ENCODE data around the gene TIFAB.

Gene TIFAB

GRCh38 chr5:135429301-135430134 lies 22.6 kb downstream of the TIFAB start:
- DNase-seq: no peak

- DNase-seq: no peak
These were observed 23.6 kb downstream of the TIFAB start for GRCh38 chr5:135428586-135428985.

GRCh38 chr5:135426102-135427082 lies 25.8 kb downstream of the TIFAB start:
- no peak for DNase-seq

GRCh38 chr5:135425641-135426040 lies 26.5 kb downstream of the TIFAB start:
- DNase-seq: no peak

GRCh38 chr5:135423846-135424168 lies 28.3 kb downstream of the TIFAB start:
- DNase-seq: no peak

GRCh38 chr5:135423146-135423845 lies 28.9 kb downstream of the TIFAB start:
- DNase-seq: no peak

GRCh38 chr5:135422419-135422818 lies 29.7 kb downstream of the TIFAB start:
- DNase-seq: no peak

- DNase-seq: no peak
These were observed 35.1 kb downstream of the TIFAB start for GRCh38 chr5:135417083-135417482.

- no peak for DNase-seq
These were observed 47.1 kb downstream of the TIFAB start for GRCh38 chr5:135405082-135405481.

GRCh38 chr5:135402031-135402430 lies 50.1 kb downstream of the TIFAB start:
- DNase-seq: no peak

- peak in 1 of 56 donors; percentile 32 for DNase-seq
These were observed 51.3 kb downstream of the TIFAB start for GRCh38 chr5:135400866-135401265.

- no peak for DNase-seq
These were observed 52.2 kb downstream of the TIFAB start for GRCh38 chr5:135399794-135400542.

- DNase-seq: peak in 51 of 56 donors; percentile 36 to 89 (median 71)
These were observed 53.0 kb downstream of the TIFAB start, which contains the start of gene MACROH2A1 for GRCh38 chr5:135398855-135399793. TSS of gene MACROH2A1 (minus strand) at chr5:135399231. CDS start at chr5:135389093, 10,138 bp downstream.

- DNase-seq: peak in 2 of 56 donors; percentile 24 to 50
These were observed 53.8 kb downstream of the TIFAB start for GRCh38 chr5:135398160-135398854.

All from amygdala (tissue), 56 donors.